SKM-1 treated with dmso at 0.1 percent for 144 hours (cell line): ENCODE measurements around the gene RGR.

Source experiments
- DNase-seq: peaks from one replicate; lab custom pipeline; 2025; ENCODE audit not compliant: unreplicated experiment; lab: John Stamatoyannopoulos, UW

Gene RGR, protein sequence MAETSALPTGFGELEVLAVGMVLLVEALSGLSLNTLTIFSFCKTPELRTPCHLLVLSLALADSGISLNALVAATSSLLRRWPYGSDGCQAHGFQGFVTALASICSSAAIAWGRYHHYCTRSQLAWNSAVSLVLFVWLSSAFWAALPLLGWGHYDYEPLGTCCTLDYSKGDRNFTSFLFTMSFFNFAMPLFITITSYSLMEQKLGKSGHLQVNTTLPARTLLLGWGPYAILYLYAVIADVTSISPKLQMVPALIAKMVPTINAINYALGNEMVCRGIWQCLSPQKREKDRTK

GRCh38 chr10:84244651-84245270, at the start of gene RGR:
RGR (plus strand) TSS chr10:84245053; CDS start chr10:84245091, 38 bp downstream.
- no peak for DNase-seq

GRCh38 chr10:84196083-84196482, 48.8 kb upstream of the RGR start:
- DNase-seq = no peak

DNA sequence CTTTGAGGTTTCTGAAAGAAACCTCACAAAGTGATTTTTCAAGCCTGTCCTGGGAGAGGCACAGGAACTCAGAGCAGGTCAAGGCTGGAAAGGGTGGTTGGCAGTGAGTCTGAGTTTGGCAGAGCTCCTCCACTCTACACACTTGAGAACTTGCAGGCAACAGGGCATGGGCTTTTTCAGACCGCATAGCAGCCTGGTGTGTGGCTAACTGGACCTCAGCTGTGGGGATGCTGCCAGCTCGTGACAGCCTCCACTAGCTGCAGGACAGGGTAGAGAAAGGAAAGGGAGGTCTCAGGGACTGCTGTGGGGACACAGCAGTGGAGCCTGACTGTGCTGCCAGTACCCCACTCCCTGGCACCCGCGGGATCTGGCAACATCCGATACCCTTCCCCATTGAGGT, 47.9 kb upstream of the RGR start:
- no peak for DNase-seq

DNA sequence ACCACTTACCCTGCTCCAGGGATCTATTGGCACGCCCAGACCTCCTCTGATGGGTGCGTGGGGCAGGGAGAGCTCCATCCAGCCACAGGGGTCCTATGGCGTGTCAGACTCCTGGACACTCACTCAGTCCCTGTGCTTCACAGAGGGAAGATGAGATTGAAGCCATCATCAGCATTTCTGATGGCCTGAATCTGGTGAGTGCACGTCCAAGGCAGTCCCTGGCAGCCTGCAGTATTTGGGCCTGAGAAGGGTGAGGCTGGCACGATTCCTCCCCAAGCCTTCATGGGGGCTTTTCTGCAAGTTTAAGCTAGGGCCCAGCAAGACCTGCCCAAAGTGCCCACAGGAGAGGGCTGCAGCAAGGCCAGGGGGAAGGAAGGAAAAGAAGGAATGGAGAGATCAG, 47.2 kb upstream of the RGR start:
- DNase-seq = no peak

- no peak for DNase-seq
These were observed 46.5 kb upstream of the RGR start for GRCh38 chr10:84198206-84198915.

DNA sequence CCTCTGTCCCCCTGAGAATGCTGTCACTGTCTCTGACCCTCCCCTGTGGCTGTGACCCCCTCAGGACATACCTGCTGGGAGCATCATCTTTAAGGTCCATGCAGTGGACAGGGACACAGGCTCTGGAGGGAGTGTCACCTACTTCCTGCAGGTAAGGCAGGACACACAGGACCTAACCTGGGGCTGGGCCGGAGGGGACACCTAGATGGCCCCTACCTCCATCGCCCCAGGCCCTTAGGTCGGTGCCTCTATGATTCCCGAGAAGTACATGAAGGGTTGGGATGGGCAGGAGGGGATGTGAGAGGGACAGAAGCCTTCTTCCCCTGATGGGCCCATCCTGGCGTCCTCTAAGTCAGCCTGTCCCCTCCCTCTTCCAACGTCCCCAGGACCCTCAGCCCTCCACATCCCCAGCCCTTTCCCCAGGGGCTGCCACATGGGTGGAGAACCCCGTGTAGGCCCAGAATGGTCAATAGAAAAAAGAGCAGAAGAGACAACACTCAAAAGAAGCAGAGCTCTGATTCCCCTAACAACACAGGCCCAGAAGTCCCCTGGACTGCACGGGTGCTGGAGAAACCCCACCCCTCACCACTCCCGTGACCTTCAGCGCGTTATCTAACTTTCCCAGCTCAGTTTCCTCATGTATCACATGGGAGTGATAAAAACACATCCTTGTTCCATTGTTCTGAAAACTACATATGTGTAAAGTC, 44.2 kb upstream of the RGR start:
- no peak for DNase-seq

- no peak for DNase-seq
These were observed 43.6 kb upstream of the RGR start for GRCh38 chr10:84201244-84201606.

GRCh38 chr10:84201682-84202081, 43.2 kb upstream of the RGR start:
- DNase-seq = no peak

GRCh38 chr10:84202349-84202748, 42.5 kb upstream of the RGR start:
- DNase-seq = no peak

DNA sequence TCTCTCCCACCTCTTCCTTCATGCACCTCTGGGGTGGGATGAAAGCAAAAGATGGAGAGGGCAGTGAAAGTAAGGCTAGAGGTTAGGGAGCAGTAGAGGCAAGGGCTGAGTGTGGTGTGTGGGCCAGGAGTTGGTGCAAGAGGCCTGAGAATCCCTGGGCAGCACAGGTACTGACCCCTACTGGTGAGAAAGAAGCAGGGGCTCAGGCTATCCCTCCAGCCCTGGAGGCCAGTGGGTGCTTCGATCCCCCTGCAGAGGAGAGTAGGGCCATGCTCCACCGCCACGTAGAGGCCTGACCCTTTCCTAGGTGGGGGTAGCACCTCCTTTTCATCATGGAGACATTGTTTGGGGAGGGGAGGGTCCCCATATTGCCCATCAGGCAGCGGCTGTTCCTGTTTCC, 40.7 kb upstream of the RGR start:
- peak; percentile 8 for DNase-seq

- DNase-seq = no peak
These were observed 40.2 kb upstream of the RGR start for GRCh38 chr10:84204610-84205009.

GRCh38 chr10:84205049-84205852, 39.6 kb upstream of the RGR start:
- peak; percentile 43 for DNase-seq

DNA sequence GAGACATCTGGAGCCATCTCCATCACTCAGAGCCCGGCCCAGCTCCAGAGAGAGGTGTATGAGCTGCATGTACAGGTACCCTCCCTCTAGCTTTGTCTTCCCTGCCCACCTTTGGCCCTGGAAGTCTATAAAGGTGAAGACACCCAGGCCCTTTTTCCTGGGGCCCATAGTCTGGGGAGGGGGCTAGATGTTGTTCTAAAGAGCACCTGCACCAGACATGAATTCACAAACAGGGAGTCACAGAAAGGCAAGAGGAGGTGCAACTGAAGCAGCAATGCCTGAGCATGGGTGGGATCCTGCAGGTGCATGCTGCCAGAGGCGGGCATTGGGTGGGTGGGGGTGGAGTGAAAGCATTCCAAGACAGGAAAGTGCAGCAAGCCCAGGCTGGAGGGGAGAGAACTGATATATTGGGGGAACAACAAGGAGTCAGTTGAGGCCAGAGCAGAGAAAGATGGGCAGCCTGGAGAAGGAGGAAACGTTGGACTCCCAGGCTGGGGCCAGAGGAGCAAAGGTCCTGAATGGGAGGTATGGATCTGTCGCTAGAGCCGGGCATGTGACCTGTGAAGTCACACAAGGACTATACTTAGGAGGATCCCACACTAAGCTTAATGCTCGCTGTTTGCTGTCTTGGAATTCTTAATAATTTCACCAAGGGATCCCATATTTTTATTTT, 38.9 kb upstream of the RGR start:
- DNase-seq = no peak

GRCh38 chr10:84208023-84208422, 36.8 kb upstream of the RGR start:
- no peak for DNase-seq

DNA sequence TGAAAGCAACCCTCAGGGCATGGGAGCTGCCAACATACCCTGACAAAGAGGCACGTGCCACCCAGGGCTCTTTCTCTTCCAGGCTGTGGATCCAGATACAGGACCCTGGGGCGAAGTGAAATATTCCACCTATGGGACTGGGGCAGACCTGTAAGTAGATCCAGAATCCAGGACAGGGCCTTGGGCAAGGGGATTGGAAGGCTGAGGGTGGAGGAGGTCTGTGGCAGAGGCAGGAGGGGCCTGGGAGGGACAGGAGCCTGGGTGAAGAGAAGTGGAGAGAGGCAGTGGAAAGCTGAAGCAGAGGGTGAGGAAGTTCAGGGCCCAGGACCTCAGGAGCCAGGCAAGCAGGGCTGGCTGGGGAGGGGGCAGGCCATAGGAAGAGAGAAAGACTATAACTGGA, 33.3 kb upstream of the RGR start:
- DNase-seq = no peak

GRCh38 chr10:84212014-84212413, 32.8 kb upstream of the RGR start:
- no peak for DNase-seq

GRCh38 chr10:84213076-84213475, 31.8 kb upstream of the RGR start:
- DNase-seq = no peak

DNA sequence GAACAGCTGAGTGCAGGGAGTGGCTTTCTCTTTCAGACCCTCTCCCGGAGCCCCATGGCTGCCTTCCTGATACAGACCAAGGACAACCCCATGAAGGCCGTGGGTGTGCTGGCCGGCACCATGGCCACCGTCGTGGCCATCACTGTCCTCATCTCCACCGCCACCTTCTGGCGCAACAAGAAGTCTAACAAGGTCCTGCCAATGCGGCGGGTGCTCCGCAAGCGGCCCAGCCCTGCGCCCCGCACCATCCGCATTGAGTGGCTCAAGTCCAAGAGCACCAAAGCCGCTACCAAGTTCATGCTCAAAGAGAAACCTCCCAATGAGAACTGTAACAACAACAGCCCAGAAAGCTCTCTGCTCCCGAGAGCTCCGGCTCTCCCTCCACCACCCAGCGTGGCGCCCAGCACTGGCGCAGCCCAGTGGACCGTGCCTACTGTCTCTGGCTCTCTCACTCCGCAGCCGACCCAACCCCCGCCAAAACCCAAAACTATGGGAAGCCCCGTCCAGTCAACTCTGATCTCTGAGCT, 30.7 kb upstream of the RGR start:
- no peak for DNase-seq

DNA sequence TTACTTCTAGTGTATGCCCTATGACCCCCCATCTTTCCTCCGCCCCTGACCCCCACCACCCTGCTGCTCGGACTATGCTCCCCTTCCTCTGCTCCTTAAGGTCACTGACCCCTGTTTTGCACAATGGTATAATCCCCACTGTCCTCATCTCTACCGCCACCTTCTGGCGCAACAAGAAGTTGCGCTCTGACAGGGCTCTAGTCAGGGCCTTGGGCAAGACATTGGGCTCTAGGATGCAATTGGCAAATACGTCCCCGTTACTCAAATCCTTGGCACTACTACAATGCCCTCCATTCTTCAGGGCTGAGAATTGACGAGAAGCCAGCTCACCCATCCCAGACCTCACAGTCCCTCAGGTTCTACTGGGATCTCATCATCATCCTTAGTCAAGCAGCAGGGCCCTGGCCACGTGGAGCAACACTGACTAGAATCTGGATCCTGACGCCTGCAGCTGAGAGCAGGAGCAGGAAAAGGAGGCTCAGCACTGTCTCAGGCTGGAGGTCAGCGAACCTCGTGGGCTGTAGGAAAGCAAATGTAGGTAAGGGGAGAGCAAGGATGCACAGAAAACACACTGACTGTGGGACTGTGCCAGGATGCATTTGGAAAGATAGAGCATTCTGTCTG, 30.1 kb upstream of the RGR start:
- peak; percentile 10 for DNase-seq

- no peak for DNase-seq
These were observed 28.0 kb upstream of the RGR start for GRCh38 chr10:84216834-84217233.
